HEK293 (cell line): ENCODE measurements around the gene NDFIP2.

Experiments
- CTCF ChIA-PET: fragments of 350-600 bp; formaldehyde crosslinking; extraction: SDS; loops from one replicate; lab custom pipeline; 2021; ENCODE audit warnings: antibody characterized with exemption; lab: Yijun Ruan, JAX
- POLR2A ChIA-PET: fragments of 300-600 bp; formaldehyde crosslinking; extraction: SDS; loops from one replicate; lab custom pipeline; 2020; ENCODE audit warnings: antibody characterized with exemption, inconsistent platforms; lab: Yijun Ruan, JAX
- H3K27ac ChIP-seq: fragments of 200-500 bp; sonication (Bioruptor generic); 2 replicates; pipeline ENCODE4 v1.5.1; 2014; ENCODE audit warnings: low read depth, low read length, control low read depth, inconsistent platforms; ENCODE audit errors: extremely low read depth
- H3K36me3 ChIP-seq, 2 experiments: fragments of 200-500 bp in 1 of 2; sonication (Bioruptor generic) in 1 of 2; 1 replicate in 1 of 2; 2 replicates in 1 of 2; pipeline ENCODE4 v1.5.1; 2014 to 2017; ENCODE audit warnings: inconsistent platforms in 2 of 2, low read length in 2 of 2; ENCODE audit not compliant: control insufficient read depth in 2 of 2, insufficient read depth in 1 of 2
- H3K4me1 ChIP-seq: fragments of 200-500 bp; sonication (Bioruptor generic); 2 replicates; pipeline ENCODE4 v1.5.1; 2014; ENCODE audit warnings: mild to moderate bottlenecking, low read length, inconsistent platforms; ENCODE audit not compliant: control insufficient read depth, insufficient read depth
- H3K4me3 ChIP-seq: 2 replicates; pipeline ENCODE4 v1.5.1; 2011; ENCODE audit warnings: low read depth, mild to moderate bottlenecking, control low read depth, low read length, moderate library complexity
- H3K9me3 ChIP-seq: fragments of 200-500 bp; sonication (Bioruptor generic); 2 replicates; pipeline ENCODE4 v1.5.1; 2014; ENCODE audit warnings: low read depth, low read length, inconsistent platforms; ENCODE audit not compliant: control insufficient read depth, insufficient read depth
- HIC1 ChIP-seq: fragments of 450-650 bp; formaldehyde crosslinking; IDR thresholded peaks from 2 replicates; pipeline ENCODE4 v1.5.1; 2016; ENCODE audit warnings: missing biosample characterization, missing genetic modification characterization
- PRDM1 ChIP-seq: fragments of 450-650 bp; formaldehyde crosslinking; IDR thresholded peaks from 2 replicates; pipeline ENCODE4; 2016; ENCODE audit warnings: missing biosample characterization, missing genetic modification characterization
- REST ChIP-seq: fragments of 450-650 bp; formaldehyde crosslinking; IDR thresholded peaks from 2 replicates; pipeline ENCODE4 v1.5.1; 2016; ENCODE audit warnings: missing biosample characterization, missing genetic modification characterization
- SP7 ChIP-seq: fragments of 450-650 bp; formaldehyde crosslinking; IDR thresholded peaks from 2 replicates; pipeline ENCODE4 v1.5.1; 2016; ENCODE audit warnings: missing biosample characterization, missing genetic modification characterization
- TCF7L2 ChIP-seq: IDR thresholded peaks from 2 replicates; pipeline ENCODE4 v1.6.1; 2011; ENCODE audit warnings: low read depth, mild to moderate bottlenecking, inconsistent platforms, low read length, moderate library complexity, borderline replicate concordance
- ZBTB17 ChIP-seq: fragments of 450-650 bp; formaldehyde crosslinking; IDR thresholded peaks from 2 replicates; pipeline ENCODE4 v1.5.1; 2016; ENCODE audit warnings: missing biosample characterization, missing genetic modification characterization
- ZNF140 ChIP-seq: fragments of 450-650 bp; formaldehyde crosslinking; IDR thresholded peaks from 2 replicates; pipeline ENCODE4 v1.5.1; 2016; ENCODE audit warnings: missing biosample characterization, missing genetic modification characterization
- ZNF146 ChIP-seq: fragments of 450-650 bp; formaldehyde crosslinking; IDR thresholded peaks from 2 replicates; pipeline ENCODE4 v1.5.1; 2016; ENCODE audit warnings: missing biosample characterization, missing genetic modification characterization
- ZNF175 ChIP-seq: fragments of 450-650 bp; formaldehyde crosslinking; IDR thresholded peaks from 2 replicates; pipeline ENCODE4 v1.5.1; 2016; ENCODE audit warnings: missing biosample characterization, missing genetic modification characterization
- ZNF18 ChIP-seq: fragments of 450-650 bp; formaldehyde crosslinking; IDR thresholded peaks from 2 replicates; pipeline ENCODE4 v1.5.1; 2016; ENCODE audit warnings: missing biosample characterization, missing genetic modification characterization
- ZNF324 ChIP-seq: fragments of 450-650 bp; formaldehyde crosslinking; IDR thresholded peaks from 2 replicates; pipeline ENCODE4 v1.5.1; 2016; ENCODE audit warnings: missing biosample characterization, missing genetic modification characterization
- ZNF518A ChIP-seq: fragments of 450-650 bp; formaldehyde crosslinking; conservative IDR thresholded peaks from 2 replicates; pipeline ENCODE4 v1.5.1; 2016; ENCODE audit warnings: low read depth, missing biosample characterization, missing genetic modification characterization
- ZNF529 ChIP-seq: fragments of 450-650 bp; formaldehyde crosslinking; IDR thresholded peaks from 2 replicates; pipeline ENCODE4 v1.5.1; 2017; ENCODE audit warnings: missing genetic modification characterization, missing biosample characterization; ENCODE audit not compliant: insufficient replicate concordance
- ZNF558 ChIP-seq: fragments of 450-650 bp; formaldehyde crosslinking; IDR thresholded peaks from 2 replicates; pipeline ENCODE4 v1.5.1; 2016; ENCODE audit warnings: missing biosample characterization, missing genetic modification characterization
- ZNF629 ChIP-seq: fragments of 450-650 bp; formaldehyde crosslinking; IDR thresholded peaks from 2 replicates; pipeline ENCODE4 v1.5.1; 2017; ENCODE audit warnings: missing biosample characterization, missing genetic modification characterization
- ZNF707 ChIP-seq: fragments of 450-650 bp; formaldehyde crosslinking; IDR thresholded peaks from 2 replicates; pipeline ENCODE4 v1.5.1; 2016; ENCODE audit warnings: missing biosample characterization, missing genetic modification characterization
- ZNF776 ChIP-seq: fragments of 450-650 bp; formaldehyde crosslinking; IDR thresholded peaks from 2 replicates; pipeline ENCODE4 v1.5.0; 2017; ENCODE audit warnings: missing biosample characterization, missing genetic modification characterization, borderline replicate concordance
- ZSCAN4 ChIP-seq: fragments of 450-650 bp; formaldehyde crosslinking; IDR thresholded peaks from 2 replicates; pipeline ENCODE4 v1.5.1; 2017; ENCODE audit warnings: missing biosample characterization, missing genetic modification characterization

NDFIP2 gene

GRCh38 chr13:79485014-79485811 is 4.3 kb downstream of the NDFIP2 start:
- Histone ChIP-seq H3K4me3 (no peak overlapping the region), H3K9me3 (no peaks in the 10 kb centered on the region), H3K27ac (no peak overlapping the region), H3K4me1 (no peaks in the 10 kb centered on the region), H3K36me3 (no peaks in the 10 kb centered on the region)
- POLR2A ChIA-PET, result interaction anchor here (0.6 kb wide), 1 partner anchor 49 kb away, joined by 5 read pairs; no protein-coding TSS in a partner anchor
- CTCF ChIA-PET, result interaction anchor here (0.7 to 3.1 kb wide), 3 partner anchors 57 to 71 kb away, joined by 3 to 16 read pairs (median 3); no protein-coding TSS in a partner anchor
- TF ChIP-seq ZNF707 (tag by site-specific recombination) (no peak), PRDM1 (peak; percentile 49), ZSCAN4 (no peak), TCF7L2 (peak; percentile 44; the same call in 1 of the 2 replicates), HIC1 (no peak), ZNF146 (tag by site-specific recombination) (no peak), ZNF324 (tag by site-specific recombination) (no peak), ZNF18 (tag by site-specific recombination) (no peak), ZNF175 (tag by site-specific recombination) (no peak), ZBTB17 (peak; percentile 23; the same call in 1 of the 2 replicates)

GRCh38 chr13:79486433-79487188 is 5.7 kb downstream of the NDFIP2 start:
- no peaks in the 10 kb centered on the region for H3K36me3 ChIP-seq
- H3K9me3 ChIP-seq, result no peaks in the 10 kb centered on the region
- CTCF ChIA-PET, result no interaction called here
- H3K4me1 ChIP-seq, result no peaks in the 10 kb centered on the region
- POLR2A ChIA-PET, result no interaction called here
- H3K27ac ChIP-seq, result no peak overlapping the region
- no peak overlapping the region for H3K4me3 ChIP-seq
- no peak for TF ChIP-seq ZNF529
- TF ChIP-seq ZNF140, result no peak
- no peak for TF ChIP-seq ZNF518A
- no peak for TF ChIP-seq ZNF558 (tag by site-specific recombination)
- peak; percentile 41 for TF ChIP-seq SP7
- peak; percentile 72 for TF ChIP-seq ZNF629 (tag by site-specific recombination)
- no peak for TF ChIP-seq ZNF776 (tag by site-specific recombination)
- no peak for TF ChIP-seq REST (tag by site-specific recombination)
